ENCODE measurements around the gene CYB5R3. TPM values are rescaled to one million over a fixed set of nuclear protein-coding genes. Genes with fewer than 3 reads are reported as not detected.
A peak's percentile ranks its signal among the peaks of the same experiment; 100 is the strongest.
"Not testable (repeated sequence)": the region's sequence is repeated elsewhere in the genome, so short reads cannot be mapped to it uniquely, and the experiment has no call there.

CYB5R3 gene
- total RNA-seq, 1 donor: 84.3 TPM

- Histone ChIP-seq H3K9me3 (ENCODE audit: low read depth, low read length) (no peaks in the 10 kb centered on the region), H3K4me1 (ENCODE audit: insufficient read depth, low read length) (peaks cover 48% of the 10 kb centered on the region), H3K4me2 (ENCODE audit: insufficient read depth, low read length) (peak overlapping the region; percentile 62), H3K27me3 (ENCODE audit: insufficient read depth, low read length) (no peaks in the 10 kb centered on the region), H3K4me3 (ENCODE audit: insufficient read depth, low read length) (peak overlapping the region; percentile 15), H3K79me2 (ENCODE audit: insufficient read depth, low read length) (peaks cover 95% of the 10 kb centered on the region), H3K36me3 (ENCODE audit: insufficient read depth, low read length) (peaks cover 19% of the 10 kb centered on the region), H4K20me1 (ENCODE audit: insufficient read depth, low read length) (peaks cover 68% of the 10 kb centered on the region), H2AFZ (ENCODE audit: low read length) (no peak overlapping the region), H3K27ac (ENCODE audit: low read depth, low read length) (peak overlapping the region; percentile 56)
- TF ChIP-seq, protein P1, sequence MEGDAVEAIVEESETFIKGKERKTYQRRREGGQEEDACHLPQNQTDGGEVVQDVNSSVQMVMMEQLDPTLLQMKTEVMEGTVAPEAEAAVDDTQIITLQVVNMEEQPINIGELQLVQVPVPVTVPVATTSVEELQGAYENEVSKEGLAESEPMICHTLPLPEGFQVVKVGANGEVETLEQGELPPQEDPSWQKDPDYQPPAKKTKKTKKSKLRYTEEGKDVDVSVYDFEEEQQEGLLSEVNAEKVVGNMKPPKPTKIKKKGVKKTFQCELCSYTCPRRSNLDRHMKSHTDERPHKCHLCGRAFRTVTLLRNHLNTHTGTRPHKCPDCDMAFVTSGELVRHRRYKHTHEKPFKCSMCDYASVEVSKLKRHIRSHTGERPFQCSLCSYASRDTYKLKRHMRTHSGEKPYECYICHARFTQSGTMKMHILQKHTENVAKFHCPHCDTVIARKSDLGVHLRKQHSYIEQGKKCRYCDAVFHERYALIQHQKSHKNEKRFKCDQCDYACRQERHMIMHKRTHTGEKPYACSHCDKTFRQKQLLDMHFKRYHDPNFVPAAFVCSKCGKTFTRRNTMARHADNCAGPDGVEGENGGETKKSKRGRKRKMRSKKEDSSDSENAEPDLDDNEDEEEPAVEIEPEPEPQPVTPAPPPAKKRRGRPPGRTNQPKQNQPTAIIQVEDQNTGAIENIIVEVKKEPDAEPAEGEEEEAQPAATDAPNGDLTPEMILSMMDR (IDR thresholded peaks at IDR 0.05; ENCODE audit: extremely low read depth, low read depth, low read length): no peak
- DNase-seq (ENCODE audit: insufficient read length, low spot score, missing footprints): peak; percentile 93
Measured at GRCh38 chr22:42608823-42609361, 40.3 kb downstream of the CYB5R3 start.

GRCh38 chr22:42608136-42608822 lies 40.9 kb downstream of the CYB5R3 start:
- peak overlapping the region; percentile 15 for H3K4me3 ChIP-seq (ENCODE audit: insufficient read depth, low read length)
- peaks cover 22% of the 10 kb centered on the region for H3K36me3 ChIP-seq (ENCODE audit: insufficient read depth, low read length)
- TF ChIP-seq, protein P1 (IDR thresholded peaks at IDR 0.05; ENCODE audit: extremely low read depth, low read depth, low read length): no peak
- H4K20me1 ChIP-seq (ENCODE audit: insufficient read depth, low read length): peaks cover 73% of the 10 kb centered on the region
- H3K27me3 ChIP-seq (ENCODE audit: insufficient read depth, low read length): no peaks in the 10 kb centered on the region
- H3K27ac ChIP-seq (ENCODE audit: low read depth, low read length): peak overlapping the region; percentile 56
- H3K79me2 ChIP-seq (ENCODE audit: insufficient read depth, low read length): peaks cover 97% of the 10 kb centered on the region
- no peak for DNase-seq (ENCODE audit: insufficient read length, low spot score, missing footprints)
- H3K4me2 ChIP-seq (ENCODE audit: insufficient read depth, low read length): peak overlapping the region; percentile 62
- peaks cover 44% of the 10 kb centered on the region for H3K4me1 ChIP-seq (ENCODE audit: insufficient read depth, low read length)
- H3K9me3 ChIP-seq (ENCODE audit: low read depth, low read length): no peaks in the 10 kb centered on the region
- no peak overlapping the region for H2AFZ ChIP-seq (ENCODE audit: low read length)

DNA sequence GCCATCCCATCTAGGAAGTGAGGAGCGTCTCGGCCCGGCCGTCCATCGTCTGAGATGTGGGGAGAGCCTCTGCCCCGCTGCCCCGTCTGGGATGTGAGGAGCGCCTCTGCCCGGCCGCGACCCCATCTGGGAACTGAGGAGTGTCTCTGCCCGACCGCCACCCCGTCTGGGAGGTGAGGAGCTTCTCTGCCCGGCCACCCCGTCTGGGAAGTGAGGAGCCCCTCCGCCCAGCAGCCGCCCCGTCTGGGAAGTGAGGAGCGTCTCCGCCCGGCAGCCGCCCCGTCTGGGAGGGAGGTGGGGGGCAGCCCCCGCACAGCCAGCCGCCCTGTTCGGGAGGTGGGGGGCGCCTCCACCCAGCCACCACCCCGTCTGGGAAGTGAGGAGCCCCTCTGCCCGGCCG lies 41.6 kb downstream of the CYB5R3 start:
- H2AFZ ChIP-seq (ENCODE audit: low read length); H3K27ac ChIP-seq (ENCODE audit: low read depth, low read length); H3K4me3 ChIP-seq (ENCODE audit: insufficient read depth, low read length); H3K4me2 ChIP-seq (ENCODE audit: insufficient read depth, low read length); DNase-seq (ENCODE audit: insufficient read length, low spot score, missing footprints); H3K9me3 ChIP-seq (ENCODE audit: low read depth, low read length); H3K27me3 ChIP-seq (ENCODE audit: insufficient read depth, low read length): not testable (repeated sequence)
- Histone ChIP-seq H3K36me3 (ENCODE audit: insufficient read depth, low read length) (peaks cover 28% of the 10 kb centered on the region), H4K20me1 (ENCODE audit: insufficient read depth, low read length) (peaks cover 73% of the 10 kb centered on the region), H3K4me1 (ENCODE audit: insufficient read depth, low read length) (peaks cover 38% of the 10 kb centered on the region), H3K79me2 (ENCODE audit: insufficient read depth, low read length) (peaks cover 97% of the 10 kb centered on the region)

- Histone ChIP-seq H3K27ac (ENCODE audit: low read depth, low read length) (peak overlapping the region; percentile 50), H3K4me1 (ENCODE audit: insufficient read depth, low read length) (peaks cover 22% of the 10 kb centered on the region), H3K36me3 (ENCODE audit: insufficient read depth, low read length) (peaks cover 36% of the 10 kb centered on the region), H3K4me2 (ENCODE audit: insufficient read depth, low read length) (no peak overlapping the region), H2AFZ (ENCODE audit: low read length) (no peak overlapping the region), H4K20me1 (ENCODE audit: insufficient read depth, low read length) (peaks cover 51% of the 10 kb centered on the region), H3K9me3 (ENCODE audit: low read depth, low read length) (no peaks in the 10 kb centered on the region), H3K79me2 (ENCODE audit: insufficient read depth, low read length) (peaks cover 89% of the 10 kb centered on the region), H3K4me3 (ENCODE audit: insufficient read depth, low read length) (no peak overlapping the region), H3K27me3 (ENCODE audit: insufficient read depth, low read length) (no peaks in the 10 kb centered on the region)
- TF ChIP-seq, protein P1 (IDR thresholded peaks at IDR 0.05; ENCODE audit: extremely low read depth, low read depth, low read length): no peak
- no peak for DNase-seq (ENCODE audit: insufficient read length, low spot score, missing footprints)
Measured at GRCh38 chr22:42604403-42604802, 44.8 kb downstream of the CYB5R3 start.
